GM10266 (cell line): ENCODE results near the gene DIPK1B.

Source experiments
- DNase-seq: peaks from one replicate; pipeline ENCODE4 v3.0.0; 2012; ENCODE audit errors: extremely low spot score
- CTCF ChIP-seq: IDR thresholded peaks from 2 replicates; pipeline ENCODE4 v1.5.1; 2012; ENCODE audit warnings: mild to moderate bottlenecking, low read depth; ENCODE audit not compliant: control insufficient read depth, insufficient read depth; ENCODE audit errors: missing control alignments

Gene DIPK1B

GRCh38 chr9:136693490-136694162 lies 18.7 kb upstream of the DIPK1B start:
- no peak for TF ChIP-seq CTCF
- DNase-seq = no peak

GRCh38 chr9:136694163-136694871 lies 18.1 kb upstream of the DIPK1B start:
- TF ChIP-seq CTCF = peak; percentile 66
- DNase-seq = peak; percentile 76

GRCh38 chr9:136694872-136695247 lies 17.5 kb upstream of the DIPK1B start:
- no peak for DNase-seq
- TF ChIP-seq CTCF = no peak

GRCh38 chr9:136695435-136695895 lies 16.9 kb upstream of the DIPK1B start:
- no peak for DNase-seq

GRCh38 chr9:136695955-136696354 lies 16.4 kb upstream of the DIPK1B start:
- no peak for DNase-seq

More at GRCh38 chr9:136695435-136695895, 16.9 kb upstream of the DIPK1B start:
- TF ChIP-seq CTCF = no peak

GRCh38 chr9:136696502-136696901 lies 15.9 kb upstream of the DIPK1B start:
- no peak for DNase-seq
- no peak for TF ChIP-seq CTCF

More at GRCh38 chr9:136695955-136696354, 16.4 kb upstream of the DIPK1B start:
- no peak for TF ChIP-seq CTCF
